IPS-18c (cell line): ENCODE measurements around the gene SFXN1.
"Not testable (repeated sequence)": the region's sequence is repeated elsewhere in the genome, so short reads cannot be mapped to it uniquely, and the experiment has no call there.

Source experiments
- H3K4me3 ChIP-seq: 2 replicates; pipeline ENCODE4 v1.7.0; 2013; ENCODE audit warnings: low read depth, mild to moderate bottlenecking, low read length, moderate library complexity; ENCODE audit not compliant: insufficient read depth
- H3K9me3 ChIP-seq: one replicate; pipeline ENCODE4 v1.6.1; 2013; ENCODE audit warnings: mild to moderate bottlenecking, low read length, moderate library complexity; ENCODE audit not compliant: control insufficient read depth, insufficient read depth

SFXN1 gene

GRCh38 chr5:175478384-175479124 lies at the start of gene SFXN1:
SFXN1 (plus strand) TSS chr5:175478560; CDS start chr5:175492104, 13,544 bp downstream.
- Histone ChIP-seq H3K9me3 (no peaks in the 10 kb centered on the region), H3K4me3 (peak within 1 kb of the TSS; percentile 85)

GRCh38 chr5:175434800-175435199 lies 43.6 kb upstream of the SFXN1 start:
- Histone ChIP-seq H3K4me3 (no peak overlapping the region), H3K9me3 (no peaks in the 10 kb centered on the region)

- Histone ChIP-seq H3K4me3 (no peak overlapping the region), H3K9me3 (no peaks in the 10 kb centered on the region)
Measured at GRCh38 chr5:175436359-175436758, 42.0 kb upstream of the SFXN1 start.

- Histone ChIP-seq H3K9me3 (no peaks in the 10 kb centered on the region), H3K4me3 (no peak overlapping the region)
Measured at GRCh38 chr5:175438234-175438857, 40.0 kb upstream of the SFXN1 start.

- no peaks in the 10 kb centered on the region for H3K9me3 ChIP-seq
- H3K4me3 ChIP-seq: peak overlapping the region; percentile 50; the same call in 1 of the 2 replicates
Measured at GRCh38 chr5:175443514-175444059, 34.8 kb upstream of the SFXN1 start.

- peak within 1 kb of the TSS; percentile 50; the same call in 1 of the 2 replicates for H3K4me3 ChIP-seq
- no peaks in the 10 kb centered on the region for H3K9me3 ChIP-seq
Measured at GRCh38 chr5:175444060-175444904, 34.1 kb upstream of the SFXN1 start, which contains the start of gene DRD1. DRD1 (minus strand) TSS chr5:175444182; CDS start chr5:175443099, 1,083 bp downstream.

GRCh38 chr5:175444905-175445456 lies 33.4 kb upstream of the SFXN1 start:
- Histone ChIP-seq H3K9me3 (no peaks in the 10 kb centered on the region), H3K4me3 (0 out of 2 replicates have a peak overlapping the region, but pooled peaks have one; percentile 10)

- not testable (repeated sequence) for H3K9me3 ChIP-seq, H3K4me3 ChIP-seq
Measured at GRCh38 chr5:175446378-175446777, 32.0 kb upstream of the SFXN1 start.

- Histone ChIP-seq H3K9me3 (no peaks in the 10 kb centered on the region), H3K4me3 (no peak overlapping the region)
Measured at GRCh38 chr5:175447571-175447970, 30.8 kb upstream of the SFXN1 start.

- H3K4me3 ChIP-seq: no peak overlapping the region
- H3K9me3 ChIP-seq: no peaks in the 10 kb centered on the region
Measured at GRCh38 chr5:175448276-175448675, 30.1 kb upstream of the SFXN1 start.

- H3K4me3 ChIP-seq: no peak overlapping the region
- H3K9me3 ChIP-seq: no peaks in the 10 kb centered on the region
Measured at GRCh38 chr5:175452166-175452565, 26.2 kb upstream of the SFXN1 start.

- H3K4me3 ChIP-seq, H3K9me3 ChIP-seq: not testable (repeated sequence)
Measured at GRCh38 chr5:175454338-175454737, 24.0 kb upstream of the SFXN1 start.

GRCh38 chr5:175456105-175456742 lies 22.1 kb upstream of the SFXN1 start:
- no peaks in the 10 kb centered on the region for H3K9me3 ChIP-seq
- H3K4me3 ChIP-seq: no peak overlapping the region

GRCh38 chr5:175457466-175457865 lies 20.9 kb upstream of the SFXN1 start:
- Histone ChIP-seq H3K4me3 (no peak overlapping the region), H3K9me3 (no peaks in the 10 kb centered on the region)

GRCh38 chr5:175460126-175460525 lies 18.2 kb upstream of the SFXN1 start:
- Histone ChIP-seq H3K4me3 (no peak overlapping the region), H3K9me3 (no peaks in the 10 kb centered on the region)

- H3K9me3 ChIP-seq: no peaks in the 10 kb centered on the region
Measured at GRCh38 chr5:175460552-175460951, 17.8 kb upstream of the SFXN1 start.

GRCh38 chr5:175461370-175461769 lies 17.0 kb upstream of the SFXN1 start:
- Histone ChIP-seq H3K9me3 (no peaks in the 10 kb centered on the region), H3K4me3 (no peak overlapping the region)

More at GRCh38 chr5:175460552-175460951, 17.8 kb upstream of the SFXN1 start:
- no peak overlapping the region for H3K4me3 ChIP-seq
